GM12878 (cell line): ENCODE measurements around the gene KLRK1. TPM values are rescaled to one million over a fixed set of nuclear protein-coding genes. Genes with fewer than 3 reads are reported as not detected.
"Not testable (repeated sequence)": the region's sequence is repeated elsewhere in the genome, so short reads cannot be mapped to it uniquely, and the experiment has no call there.

Experiments used
- ATAC-seq: fragments of 200-7000 bp; cut with Tn5 transposase; 3 replicates; pipeline ENCODE4 v1.9.1; 2020; ENCODE audit warnings: mild to moderate bottlenecking, moderate library complexity
- BruUV-seq: library from RNA; stranded (reverse); fragments of 400-500 nt; replicated peaks from 2 replicates; lab custom pipeline; 2021; lab: Mats Ljungman, UMichigan
- CTCF ChIA-PET: fragments of 300-600 bp; sonication (Branson Sonifier 250); formaldehyde crosslinking; extraction: SDS; loops from one replicate; lab custom pipeline; 2021; ENCODE audit warnings: inconsistent platforms; lab: Yijun Ruan, JAX
- POLR2A ChIA-PET: fragments of 350-600 bp; formaldehyde crosslinking; extraction: SDS; loops from one replicate; lab custom pipeline; 2021; ENCODE audit warnings: inconsistent platforms; lab: Charles Lee
- RAD21 ChIA-PET: fragments of 300-600 bp; sonication (Branson Sonifier 250); formaldehyde crosslinking; loops from one replicate; lab custom pipeline; 2023; ENCODE audit warnings: antibody characterized with exemption; ENCODE audit not compliant: unreplicated experiment; lab: Charles Lee
- SMC1A ChIA-PET: fragments of 300-600 bp; sonication (Branson Sonifier 250); formaldehyde crosslinking; loops from one replicate; lab custom pipeline; 2023; ENCODE audit not compliant: unreplicated experiment, uncharacterized antibody; lab: Charles Lee
- DNase-seq: peaks from one replicate; pipeline ENCODE4 v3.0.0-alpha.2; 2011; ENCODE audit warnings: low read depth, low spot score
- FAIRE-seq: peaks from 3 replicates; lab custom pipeline; 2011; peaks lifted over from hg19 to GRCh38; lab: Jason Lieb, UNC
- H2AFZ ChIP-seq: 2 replicates; pipeline ENCODE4 v1.6.0; 2011; ENCODE audit warnings: low read depth, low read length, control low read depth; ENCODE audit not compliant: control insufficient read depth
- H3K27ac ChIP-seq: 2 replicates; pipeline ENCODE4 v1.5.1; 2011; ENCODE audit warnings: control low read depth; ENCODE audit not compliant: control insufficient read depth, insufficient read depth
- H3K27me3 ChIP-seq, 2 experiments: replicated peaks in 1 of 2; 2 replicates each; pipeline versions ENCODE4 v1.6.0 to v1.6.1; 2011; ENCODE audit warnings: low read length in 1 of 2; ENCODE audit not compliant: control insufficient read depth in 2 of 2, insufficient read depth in 2 of 2
- H3K36me3 ChIP-seq, 2 experiments: 2 replicates each; pipeline ENCODE4 v1.5.1; 2011; ENCODE audit warnings: low read length in 1 of 2; ENCODE audit not compliant: control insufficient read depth in 2 of 2, insufficient read depth in 2 of 2
- H3K4me1 ChIP-seq: 2 replicates; pipeline ENCODE4 v1.6.1; 2011; ENCODE audit warnings: mild to moderate bottlenecking, low read length, moderate library complexity, mixed read lengths; ENCODE audit not compliant: control insufficient read depth, insufficient read depth
- H3K4me2 ChIP-seq: 2 replicates; pipeline ENCODE4 v1.6.0; 2011; ENCODE audit warnings: control low read depth; ENCODE audit not compliant: control insufficient read depth, insufficient read depth
- H3K4me3 ChIP-seq: fragments of 200-600 bp; sonication (generic); 2 replicates; pipeline ENCODE4 v1.5.1; 2016
- H3K79me2 ChIP-seq: 2 replicates; pipeline ENCODE4 v1.6.0; 2011; ENCODE audit warnings: low read length; ENCODE audit not compliant: control insufficient read depth, insufficient read depth
- H3K9ac ChIP-seq: 2 replicates; pipeline ENCODE4 v1.8.0; 2011; ENCODE audit warnings: low read length, control low read depth, mixed read lengths; ENCODE audit not compliant: control insufficient read depth, insufficient read depth
- H3K9me3 ChIP-seq: replicated peaks from 3 replicates; pipeline ENCODE4 v1.5.1; 2011; ENCODE audit warnings: mild to moderate bottlenecking, low read length; ENCODE audit not compliant: control insufficient read depth, insufficient read depth
- H4K20me1 ChIP-seq: 2 replicates; pipeline ENCODE4 v1.6.0; 2011; ENCODE audit not compliant: control insufficient read depth, insufficient read depth
- CREB1 ChIP-seq: IDR thresholded peaks from 2 replicates; pipeline ENCODE4 v1.6.1; 2012; ENCODE audit warnings: low read depth, mild to moderate bottlenecking, inconsistent platforms
- EZH2 ChIP-seq: IDR thresholded peaks from 2 replicates; pipeline ENCODE4 v1.6.1; 2012; ENCODE audit warnings: low read depth, mild to moderate bottlenecking, control low read depth, inconsistent platforms, low read length, borderline replicate concordance; ENCODE audit not compliant: control insufficient read depth
- WGBS: methylation state at CpG from one replicate; pipeline ENCODE4 v1.1.6; 2016; ENCODE audit warnings: low lambda C conversion rate; ENCODE audit not compliant: insufficient replicate concordance, insufficient coverage; ENCODE audit errors: missing lambda C conversion rate; 5-methylcytosine and 5-hydroxymethylcytosine counted together
- in situ Hi-C: fragments of 300-500 bp; cut with MboI; formaldehyde crosslinking; loops from 9 replicates; pipeline ENCODE4 v1.14.3; 2018; ENCODE audit warnings: mixed read lengths
- intact Hi-C: fragments of 100-400 bp; cut with micrococcal nuclease; formaldehyde crosslinking; loops from one replicate; pipeline ENCODE4 v1.14.2; 2022; ENCODE audit not compliant: unreplicated experiment
- polyA plus RNA-seq, 11 experiments: library from polyadenylated mRNA; depleted of rRNA in 4 of 11; unstranded in 6 of 11; stranded (reverse) in 5 of 11; fragments of >200 nt; fragmentation: Nextera tagmentation in 4 of 11; fragmentation: Illumina TruSeq in 1 of 11; extraction: Ambion mirVana in 4 of 11; extraction: Trizol in 1 of 11; gene quantifications; 1 replicate in 1 of 11; 2 replicates in 10 of 11; pipeline versions ENCODE4 v1.2.1 to v1.2.3, GENCODE V29; 2011 to 2016; ENCODE audit warnings: inconsistent platforms in 2 of 11, missing spikeins in 2 of 11, low read depth in 1 of 11
- total RNA-seq, 4 experiments: library from RNA; depleted of rRNA in 3 of 4; stranded (reverse); fragments of >200 nt in 3 of 4; fragmentation: Illumina TruSeq in 1 of 4; extraction: Trizol in 1 of 4; gene quantifications; 2 replicates each; pipeline versions ENCODE4 v1.2.1 to v1.2.3, GENCODE V29; 2013 to 2021

The KLRK1 gene
- total and polyA plus RNA-seq, 10 of the 15 experiments (the other 5 are each of a cell fraction or from before 2014, with no cell fraction given), result 0.27 to 2.0 (median 0.99) TPM

- POLR2A ChIA-PET, result no interaction called here
- in situ Hi-C loops, result no loop called here
- no peaks in the 10 kb centered on the region for H3K9me3 ChIP-seq
- TF ChIP-seq CREB1 (no peak), EZH2 (no peak)
- TF ChIP-seq, all 136 proteins: peak for 0
- Histone ChIP-seq H3K4me3 (no peak overlapping the region), H4K20me1 (no peaks in the 10 kb centered on the region), H3K79me2 (no peaks in the 10 kb centered on the region), H3K4me1 (no peaks in the 10 kb centered on the region), H3K27ac (no peak overlapping the region), H3K36me3 (no peaks in the 10 kb centered on the region), H3K9ac (no peak overlapping the region), H3K4me2 (no peak overlapping the region), H3K27me3 (no peaks in the 10 kb centered on the region), H2AFZ (no peak overlapping the region)
- DNase-seq (no peak), FAIRE-seq (no peak), ATAC-seq (no peak)
- RAD21 ChIA-PET, result interaction anchor here (1.3 to 1.6 kb wide), 2 partner anchors 22 to 24 kb away, joined by 4 to 5 read pairs; no protein-coding TSS in a partner anchor
- BruUV-seq, result no TSS peak
- intact Hi-C loops, result no loop called here
- CTCF ChIA-PET, result interaction anchor here (0.5 to 1.5 kb wide), 2 partner anchors 15 to 218 kb away, joined by 3 to 4 read pairs; no protein-coding TSS in a partner anchor
- WGBS, result 42% methylated on average over 9 of the region's 9 CpGs
- SMC1A ChIA-PET, result interaction anchor here (1.2 to 3.1 kb wide), 3 partner anchors 9 to 24 kb away, joined by 6 to 13 read pairs (median 6); no protein-coding TSS in a partner anchor
Measured at GRCh38 chr12:10388624-10389413, 1.0 kb downstream of the KLRK1 start.

GRCh38 chr12:10387498-10387897 is 2.3 kb downstream of the KLRK1 start:
- H3K9ac ChIP-seq, DNase-seq, H4K20me1 ChIP-seq, ATAC-seq, H3K36me3 ChIP-seq, H3K27me3 ChIP-seq, H3K4me3 ChIP-seq, H3K9me3 ChIP-seq, H3K27ac ChIP-seq, in situ Hi-C loops, H3K79me2 ChIP-seq, H2AFZ ChIP-seq, intact Hi-C loops, FAIRE-seq, RAD21 ChIA-PET, BruUV-seq, H3K4me2 ChIP-seq, H3K4me1 ChIP-seq: not testable (repeated sequence)
- ChIA-PET SMC1A (interaction anchor here (1.8 to 3.1 kb wide), 2 partner anchors 21 to 23 kb away, joined by 7 to 13 read pairs; no protein-coding TSS in a partner anchor), CTCF (interaction anchor here (1.1 to 3.1 kb wide), 2 partner anchors 20 to 22 kb away, joined by 3 to 13 read pairs; no protein-coding TSS in a partner anchor), POLR2A (interaction anchor here (1.0 kb wide), 1 partner anchor 22 kb away, joined by 3 read pairs; no protein-coding TSS in a partner anchor)
- WGBS, result 67% methylated on average over 4 of the region's 6 CpGs
